ENCODE data around the gene BCAT1. TPM values are rescaled to one million over a fixed set of nuclear protein-coding genes. Genes with fewer than 3 reads are reported as not detected.

The BCAT1 gene
- total and polyA plus RNA-seq, 8 donors = 1.3 to 33.0 (median 7.4) TPM

GRCh38 chr12:24833513-24833912 is 115.4 kb downstream of the BCAT1 start:
- intact Hi-C loops (cut with DNase I; ENCODE audit: low total_unique reads) = no loop called here
- Histone ChIP-seq H3K4me1 (peaks cover 0 to 25% (median 11%) of the 10 kb centered on the region in 4 donors), H3K9me3 (no peaks in the 10 kb centered on the region), H3K27ac (no peak overlapping the region), H3K27me3 (no peaks in the 10 kb centered on the region), H3K36me3 (no peaks in the 10 kb centered on the region), H3K4me3 (no peak overlapping the region)
- WGBS, 5 donors = 87 to 96% (median 90%) methylated on average over 3 of the region's 3 CpGs
- no peak for DNase-seq
- no peak for TF ChIP-seq CTCF (IDR thresholded peaks at IDR 0.05)
- TF ChIP-seq EP300 (IDR thresholded peaks at IDR 0.05) = no peak
- no peak for TF ChIP-seq POLR2A (IDR thresholded peaks at IDR 0.05)
- no peak for TF ChIP-seq POLR2AphosphoS5 (IDR thresholded peaks at IDR 0.05)

- WGBS, 5 donors = 68 to 77% (median 72%) methylated on average over 5 of the region's 5 CpGs
Measured at GRCh38 chr12:24823808-24824515, 124.9 kb downstream of the BCAT1 start.

GRCh38 chr12:24822121-24822899 is 126.6 kb downstream of the BCAT1 start:
- no peak overlapping the region for H3K4me3 ChIP-seq
- H3K27ac ChIP-seq = no peak overlapping the region
- no peaks in the 10 kb centered on the region for H3K9me3 ChIP-seq
- H3K36me3 ChIP-seq = no peaks in the 10 kb centered on the region
- 56 to 78% (median 68%) methylated on average over 5 of the region's 5 CpGs for WGBS, 5 donors
- intact Hi-C loops (cut with DNase I; ENCODE audit: low total_unique reads) = no loop called here
- TF ChIP-seq EP300 (IDR thresholded peaks at IDR 0.05) (no peak), POLR2A (IDR thresholded peaks at IDR 0.05) (no peak), CTCF (IDR thresholded peaks at IDR 0.05) (no peak), POLR2AphosphoS5 (IDR thresholded peaks at IDR 0.05) (no peak)
- H3K27me3 ChIP-seq = no peaks in the 10 kb centered on the region
- no peak for DNase-seq
- peaks cover 0 to 4% (median 0%) of the 10 kb centered on the region in 4 donors for H3K4me1 ChIP-seq

More at GRCh38 chr12:24823808-24824515, 124.9 kb downstream of the BCAT1 start:
- Histone ChIP-seq H3K27ac (no peak overlapping the region), H3K36me3 (no peaks in the 10 kb centered on the region), H3K4me3 (no peak overlapping the region), H3K4me1 (peaks cover 0 to 4% (median 0%) of the 10 kb centered on the region in 4 donors), H3K27me3 (no peaks in the 10 kb centered on the region), H3K9me3 (no peaks in the 10 kb centered on the region)
- intact Hi-C loops (cut with DNase I; ENCODE audit: low total_unique reads) = no loop called here
- no peak for TF ChIP-seq POLR2AphosphoS5 (IDR thresholded peaks at IDR 0.05)
- no peak for TF ChIP-seq EP300 (IDR thresholded peaks at IDR 0.05)
- TF ChIP-seq CTCF (IDR thresholded peaks at IDR 0.05) = no peak
- no peak for TF ChIP-seq POLR2A (IDR thresholded peaks at IDR 0.05)
- DNase-seq = no peak

GRCh38 chr12:24821691-24822090 is 127.2 kb downstream of the BCAT1 start:
- Histone ChIP-seq H3K9me3 (no peaks in the 10 kb centered on the region), H3K4me3 (no peak overlapping the region), H3K27me3 (no peaks in the 10 kb centered on the region), H3K36me3 (no peaks in the 10 kb centered on the region), H3K4me1 (peaks cover 0 to 4% (median 0%) of the 10 kb centered on the region in 4 donors), H3K27ac (no peak overlapping the region)
- TF ChIP-seq POLR2AphosphoS5 (IDR thresholded peaks at IDR 0.05) = no peak
- no peak for TF ChIP-seq EP300 (IDR thresholded peaks at IDR 0.05)
- TF ChIP-seq CTCF (IDR thresholded peaks at IDR 0.05) = no peak
- no peak for TF ChIP-seq POLR2A (IDR thresholded peaks at IDR 0.05)
- intact Hi-C loops (cut with DNase I; ENCODE audit: low total_unique reads) = no loop called here
- WGBS, 5 donors = 72 to 83% (median 79%) methylated on average over 3 of the region's 3 CpGs
- DNase-seq = no peak
